Activated CD8-positive, alpha-beta memory T cell treated with anti-CD3 and anti-CD28 coated beads, Interleukin-2, amount 10 ng/mL, durations not matched to agents 7 days and 5 days (primary cell): ENCODE measurements around the gene ANO3. TPM values are rescaled to one million over a fixed set of nuclear protein-coding genes. Genes with fewer than 3 reads are reported as not detected.

Experiments used
- ATAC-seq: fragments of 150-1000 bp; cut with Tn5 transposase; one replicate; pipeline ENCODE4 v1.10.0; 2021; ENCODE audit warnings: moderate library complexity
- CTCF ChIA-PET: fragments of 350-600 bp; sonication (Branson Sonifier 250); formaldehyde crosslinking; loops from one replicate; lab custom pipeline; 2021; ENCODE audit warnings: antibody characterized with exemption; lab: Charles Lee
- DNase-seq: peaks from one replicate; pipeline ENCODE4 v3.0.0-alpha.2; 2020
- H3K27ac Mint-ChIP-seq: one replicate; pipeline ENCODE4 v1.8.0; 2021; ENCODE audit warnings: mild to moderate bottlenecking, mixed read lengths
- H3K27me3 Mint-ChIP-seq: one replicate; pipeline ENCODE4 v1.8.0; 2021; ENCODE audit warnings: mixed read lengths
- H3K36me3 Mint-ChIP-seq: one replicate; pipeline ENCODE4 v1.8.0; 2021; ENCODE audit warnings: mild to moderate bottlenecking, mixed read lengths
- H3K4me1 Mint-ChIP-seq: one replicate; pipeline ENCODE4 v1.8.0; 2021; ENCODE audit warnings: mixed read lengths
- H3K4me3 Mint-ChIP-seq: one replicate; pipeline ENCODE4 v1.8.0; 2021; ENCODE audit warnings: mild to moderate bottlenecking, moderate library complexity, mixed read lengths
- H3K9me3 Mint-ChIP-seq: one replicate; pipeline ENCODE4 v1.8.0; 2022; ENCODE audit warnings: low read depth, mixed read lengths
- total RNA-seq, 2 experiments: library from RNA; stranded (reverse); gene quantifications; one replicate each; pipeline ENCODE4 v1.2.3, GENCODE V29; 2021

Gene ANO3
- total RNA-seq, 2 experiments from 2014 or later, result 0.05 TPM; not detected in 1

DNA sequence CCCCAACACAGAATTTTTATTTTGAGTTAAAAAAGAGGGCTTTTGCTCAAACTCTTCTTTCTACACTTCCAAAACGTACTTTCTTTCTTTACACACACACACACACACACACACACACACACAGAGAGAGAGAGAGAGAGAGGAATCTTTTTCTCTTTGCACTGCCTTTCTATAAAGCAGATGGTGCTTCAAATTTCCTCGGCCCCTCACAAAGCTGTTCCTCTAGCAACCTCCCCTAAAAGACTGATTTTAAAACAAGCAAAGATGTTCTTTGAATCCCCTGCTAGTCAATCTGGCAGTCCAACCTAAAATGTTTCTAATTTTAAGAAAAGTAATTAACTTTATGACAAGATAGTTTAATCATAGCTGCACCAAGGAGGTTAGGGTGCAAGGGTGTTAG lies 2.7 kb upstream of the ANO3 start:
- no peak overlapping the region for H3K4me3 Mint-ChIP-seq
- peaks cover 8% of the 10 kb centered on the region for H3K27me3 Mint-ChIP-seq
- ATAC-seq (no peak), DNase-seq (no peak)
- CTCF ChIA-PET, result no interaction called here
- H3K27ac Mint-ChIP-seq, result no peak overlapping the region
- no peaks in the 10 kb centered on the region for H3K4me1 Mint-ChIP-seq
- peaks cover 2% of the 10 kb centered on the region for H3K9me3 Mint-ChIP-seq
- no peaks in the 10 kb centered on the region for H3K36me3 Mint-ChIP-seq

DNA sequence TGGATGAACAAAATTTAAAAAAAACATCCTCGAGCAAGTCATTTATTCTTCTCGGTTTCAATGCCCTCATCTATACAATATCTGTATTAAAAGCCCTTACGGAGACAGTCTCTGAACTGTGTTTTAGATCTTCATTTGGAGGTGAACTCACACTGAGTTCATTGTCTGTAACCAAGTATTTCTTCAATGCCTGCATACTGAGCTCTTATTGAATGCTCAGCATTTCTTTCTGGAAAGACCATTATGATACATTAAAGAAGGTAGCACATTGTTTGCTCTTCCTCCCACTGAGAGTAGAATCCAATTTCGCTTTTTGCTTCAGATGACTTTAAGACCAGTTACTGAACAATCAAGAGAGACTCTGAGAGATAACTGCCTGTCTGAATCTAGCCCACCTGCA lies 1.7 kb upstream of the ANO3 start:
- Mint-ChIP-seq H3K27me3 (peaks cover 8% of the 10 kb centered on the region), H3K4me1 (no peaks in the 10 kb centered on the region), H3K4me3 (no peak overlapping the region), H3K27ac (no peak overlapping the region), H3K9me3 (peaks cover 2% of the 10 kb centered on the region), H3K36me3 (no peaks in the 10 kb centered on the region)
- no peak for ATAC-seq
- CTCF ChIA-PET, result no interaction called here
- DNase-seq, result no peak

- H3K36me3 Mint-ChIP-seq, result no peaks in the 10 kb centered on the region
- H3K27me3 Mint-ChIP-seq, result peaks cover 8% of the 10 kb centered on the region
- peaks cover 2% of the 10 kb centered on the region for H3K9me3 Mint-ChIP-seq
- no peak overlapping the region for H3K27ac Mint-ChIP-seq
- no peak for DNase-seq
- no peaks in the 10 kb centered on the region for H3K4me1 Mint-ChIP-seq
- CTCF ChIA-PET, result no interaction called here
- no peak overlapping the region for H3K4me3 Mint-ChIP-seq
- ATAC-seq, result no peak
These were observed 614 bp downstream of the ANO3 start for GRCh38 chr11:26332572-26332915.

DNA sequence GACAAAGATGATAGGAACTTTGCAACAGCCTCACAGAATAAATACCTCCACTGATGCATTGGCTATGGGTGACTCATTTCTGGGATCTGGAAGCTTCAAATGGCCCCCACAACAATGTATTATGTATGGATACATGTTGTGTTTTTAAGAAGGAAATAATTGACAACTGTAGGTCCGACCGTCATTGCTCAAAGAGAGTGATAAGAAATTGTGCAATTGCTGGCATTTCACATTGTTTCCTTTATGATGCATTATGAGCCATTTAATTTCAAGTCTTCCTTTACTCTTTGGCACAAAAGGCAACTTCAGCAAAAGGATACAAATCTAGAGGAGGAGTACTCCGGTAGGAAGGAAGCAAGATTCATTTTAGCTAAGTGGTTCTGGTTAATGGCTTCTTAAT lies 2.0 kb downstream of the ANO3 start:
- peaks cover 8% of the 10 kb centered on the region for H3K27me3 Mint-ChIP-seq
- DNase-seq (no peak), ATAC-seq (no peak)
- H3K9me3 Mint-ChIP-seq, result peaks cover 2% of the 10 kb centered on the region
- H3K4me3 Mint-ChIP-seq, result no peak overlapping the region
- H3K36me3 Mint-ChIP-seq, result no peaks in the 10 kb centered on the region
- H3K27ac Mint-ChIP-seq, result no peak overlapping the region
- H3K4me1 Mint-ChIP-seq, result no peaks in the 10 kb centered on the region
- CTCF ChIA-PET, result no interaction called here

DNA sequence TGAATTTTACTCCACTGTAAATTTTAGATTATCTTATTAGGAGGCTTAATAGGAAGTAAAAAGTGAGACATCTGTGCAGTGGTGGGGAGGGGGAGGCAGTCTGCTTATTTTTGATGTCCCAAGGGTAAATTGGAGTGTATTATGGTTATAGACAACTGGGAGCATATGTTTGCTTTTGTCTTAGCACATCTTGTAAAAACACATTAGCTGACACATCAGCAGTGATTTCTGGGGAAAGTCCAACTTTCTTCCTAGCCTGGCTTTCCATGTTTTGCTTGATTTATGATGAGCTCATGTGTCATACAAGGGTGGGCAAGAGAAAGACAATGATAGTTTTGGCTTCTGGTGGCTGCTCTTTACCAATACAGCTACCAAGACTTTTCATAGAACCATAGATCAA lies 4.0 kb downstream of the ANO3 start:
- H3K4me1 Mint-ChIP-seq, result no peaks in the 10 kb centered on the region
- H3K4me3 Mint-ChIP-seq, result no peak overlapping the region
- peaks cover 8% of the 10 kb centered on the region for H3K27me3 Mint-ChIP-seq
- CTCF ChIA-PET, result no interaction called here
- H3K27ac Mint-ChIP-seq, result no peak overlapping the region
- H3K36me3 Mint-ChIP-seq, result no peaks in the 10 kb centered on the region
- DNase-seq (no peak), ATAC-seq (no peak)
- peaks cover 2% of the 10 kb centered on the region for H3K9me3 Mint-ChIP-seq

- CTCF ChIA-PET, result no interaction called here
- no peaks in the 10 kb centered on the region for H3K4me1 Mint-ChIP-seq
These were observed 12.7 kb downstream of the ANO3 start for GRCh38 chr11:26344647-26345046.

DNA sequence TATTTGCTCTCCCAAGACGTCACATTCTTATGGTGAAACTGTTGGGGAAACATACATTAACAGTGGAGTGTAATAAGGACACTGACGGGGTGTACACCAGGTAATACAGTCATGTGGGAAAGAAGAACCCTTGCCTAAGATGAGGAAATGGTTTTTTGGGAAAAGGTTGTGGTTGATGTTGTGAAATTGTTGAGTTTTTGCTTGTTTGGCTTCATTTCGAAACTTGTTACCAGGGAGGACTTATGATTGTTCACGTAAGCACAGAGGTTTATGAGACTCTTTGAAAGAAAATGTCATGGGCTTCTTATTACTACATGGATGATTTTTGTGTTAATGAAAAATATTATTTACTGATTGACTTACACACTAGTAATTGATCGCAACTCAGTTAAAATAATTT lies 16.8 kb downstream of the ANO3 start:
- Mint-ChIP-seq H3K36me3 (no peaks in the 10 kb centered on the region), H3K27me3 (no peaks in the 10 kb centered on the region), H3K4me3 (no peak overlapping the region), H3K27ac (no peak overlapping the region), H3K9me3 (peaks cover 7% of the 10 kb centered on the region), H3K4me1 (no peaks in the 10 kb centered on the region)
- ATAC-seq, result no peak
- CTCF ChIA-PET, result no interaction called here
- DNase-seq, result no peak

More at GRCh38 chr11:26344647-26345046, 12.7 kb downstream of the ANO3 start:
- Mint-ChIP-seq H3K27ac (no peak overlapping the region), H3K9me3 (peaks cover 4% of the 10 kb centered on the region), H3K4me3 (no peak overlapping the region), H3K27me3 (no peaks in the 10 kb centered on the region), H3K36me3 (no peaks in the 10 kb centered on the region)
- no peak for ATAC-seq
- DNase-seq, result no peak

DNA sequence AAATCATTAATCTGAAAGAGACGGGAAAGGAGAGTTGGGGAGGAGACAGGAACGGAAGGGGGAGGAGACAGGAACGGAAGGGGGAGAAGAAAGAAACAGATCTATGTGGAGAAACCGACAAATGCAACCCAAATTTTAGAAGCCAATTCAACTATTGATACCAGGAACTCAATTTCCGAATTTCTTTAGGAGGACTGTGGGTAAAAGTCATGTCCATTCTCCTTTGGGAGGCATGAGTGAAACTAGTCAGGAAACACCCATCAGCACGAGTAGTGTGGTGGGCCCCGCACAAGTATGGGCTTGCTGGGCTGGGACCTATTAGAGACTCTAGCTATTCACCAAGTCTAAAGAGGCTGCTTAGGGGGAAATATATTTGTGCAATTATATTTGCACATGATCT lies 18.1 kb downstream of the ANO3 start:
- Mint-ChIP-seq H3K27me3 (no peaks in the 10 kb centered on the region), H3K9me3 (peaks cover 7% of the 10 kb centered on the region), H3K4me1 (no peaks in the 10 kb centered on the region), H3K36me3 (no peaks in the 10 kb centered on the region), H3K4me3 (no peak overlapping the region), H3K27ac (no peak overlapping the region)
- DNase-seq (no peak), ATAC-seq (no peak)
- CTCF ChIA-PET, result no interaction called here

DNA sequence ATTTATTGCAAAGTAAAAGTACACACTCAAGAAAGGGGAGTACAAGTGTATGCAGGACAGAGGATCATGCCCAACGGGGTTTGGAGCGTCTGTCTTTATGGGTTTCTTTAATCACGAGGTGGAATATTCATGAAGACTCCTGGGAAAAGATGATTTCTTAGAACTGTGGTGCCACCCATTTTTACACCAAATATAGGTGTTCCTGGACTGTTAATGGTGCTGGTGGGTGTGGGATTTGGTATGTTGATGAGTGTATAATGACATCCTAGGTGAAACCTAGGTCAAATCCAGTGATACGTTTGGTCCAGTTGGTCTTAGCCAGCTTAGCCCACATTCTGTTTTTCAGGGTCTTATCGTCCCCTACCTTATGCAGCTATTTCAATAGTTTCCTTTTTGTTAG lies 21.1 kb downstream of the ANO3 start:
- Mint-ChIP-seq H3K27me3 (no peaks in the 10 kb centered on the region), H3K27ac (no peak overlapping the region), H3K36me3 (no peaks in the 10 kb centered on the region), H3K4me3 (no peak overlapping the region), H3K9me3 (peaks cover 7% of the 10 kb centered on the region), H3K4me1 (no peaks in the 10 kb centered on the region)
- DNase-seq (no peak), ATAC-seq (no peak)
- CTCF ChIA-PET, result no interaction called here

DNA sequence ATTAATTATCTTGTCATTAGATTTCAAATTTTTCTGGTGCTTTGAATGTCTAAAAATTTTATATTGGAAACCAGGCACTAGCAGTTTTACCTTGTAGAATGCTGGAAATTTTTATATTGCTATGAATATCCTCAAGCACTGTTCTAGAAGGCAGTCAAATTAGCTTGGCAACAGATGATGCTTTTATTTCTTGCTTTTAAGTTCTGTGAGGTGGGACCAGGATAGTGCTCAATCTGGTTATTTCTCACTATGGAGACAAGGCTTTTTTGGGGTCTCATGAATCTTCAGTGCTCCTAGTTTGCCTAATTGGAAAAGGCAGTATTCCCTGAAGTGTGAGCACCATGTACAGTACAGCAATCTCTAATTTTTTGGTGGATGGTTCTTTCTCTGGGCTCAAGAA lies 27.1 kb downstream of the ANO3 start:
- H3K4me3 Mint-ChIP-seq, result no peak overlapping the region
- CTCF ChIA-PET, result no interaction called here
- no peak for ATAC-seq
- no peaks in the 10 kb centered on the region for H3K27me3 Mint-ChIP-seq
- peaks cover 4% of the 10 kb centered on the region for H3K9me3 Mint-ChIP-seq
- H3K4me1 Mint-ChIP-seq, result no peaks in the 10 kb centered on the region
- DNase-seq, result no peak
- H3K36me3 Mint-ChIP-seq, result no peaks in the 10 kb centered on the region
- H3K27ac Mint-ChIP-seq, result no peak overlapping the region

DNA sequence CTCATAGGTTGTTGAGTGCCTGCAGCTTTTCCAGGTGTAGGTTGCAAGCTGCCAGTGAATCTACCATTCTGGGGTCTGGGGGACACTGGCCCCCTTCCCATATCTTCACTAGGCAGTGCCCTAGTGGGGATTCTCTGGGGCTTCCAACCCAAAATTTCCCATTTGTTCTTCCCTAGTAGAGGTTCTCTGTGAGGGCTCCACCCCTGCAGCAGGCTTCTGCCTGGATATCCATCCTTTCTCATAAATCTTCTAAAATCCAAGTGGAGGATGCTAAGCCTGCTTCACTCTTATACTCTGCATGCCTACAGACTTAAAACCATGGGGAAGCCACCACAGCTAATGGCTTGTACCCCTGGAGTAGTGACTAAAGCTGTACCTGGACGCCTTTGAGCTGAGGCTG lies 33.4 kb downstream of the ANO3 start:
- no peak overlapping the region for H3K4me3 Mint-ChIP-seq
- no peaks in the 10 kb centered on the region for H3K27me3 Mint-ChIP-seq
- DNase-seq, result no peak
- no peak overlapping the region for H3K27ac Mint-ChIP-seq
- CTCF ChIA-PET, result no interaction called here
- no peak for ATAC-seq
- peaks cover 11% of the 10 kb centered on the region for H3K9me3 Mint-ChIP-seq
- no peaks in the 10 kb centered on the region for H3K36me3 Mint-ChIP-seq
- H3K4me1 Mint-ChIP-seq, result no peaks in the 10 kb centered on the region

DNA sequence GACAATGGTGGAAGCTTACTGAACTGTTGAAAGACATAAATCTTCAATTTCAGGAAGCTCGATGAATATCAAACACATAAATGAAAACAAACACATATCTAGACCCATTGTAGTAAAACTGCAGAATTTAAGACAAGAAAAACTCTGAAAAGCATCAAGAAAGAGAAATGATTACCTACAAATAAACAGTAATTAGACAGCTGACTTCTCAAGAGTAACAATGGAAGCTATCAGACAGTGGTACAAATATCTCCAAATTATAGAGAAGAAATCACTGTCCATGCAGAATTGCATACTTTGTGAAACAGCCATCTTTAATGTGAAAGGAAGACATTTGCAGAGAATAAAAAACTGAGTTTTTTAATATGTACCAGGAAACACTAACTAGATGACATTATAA lies 45.7 kb downstream of the ANO3 start:
- Mint-ChIP-seq H3K4me3 (no peak overlapping the region), H3K9me3 (peaks cover 7% of the 10 kb centered on the region), H3K36me3 (no peaks in the 10 kb centered on the region), H3K27me3 (no peaks in the 10 kb centered on the region), H3K4me1 (no peaks in the 10 kb centered on the region), H3K27ac (no peak overlapping the region)
- DNase-seq (no peak), ATAC-seq (no peak)
- CTCF ChIA-PET, result no interaction called here

- Mint-ChIP-seq H3K36me3 (no peaks in the 10 kb centered on the region), H3K9me3 (peaks cover 3% of the 10 kb centered on the region), H3K4me3 (no peak overlapping the region), H3K27ac (no peak overlapping the region), H3K27me3 (no peaks in the 10 kb centered on the region), H3K4me1 (peaks cover 2% of the 10 kb centered on the region)
- CTCF ChIA-PET, result no interaction called here
- ATAC-seq, result no peak
- no peak for DNase-seq
These were observed 67.4 kb downstream of the ANO3 start for GRCh38 chr11:26399336-26399735.

DNA sequence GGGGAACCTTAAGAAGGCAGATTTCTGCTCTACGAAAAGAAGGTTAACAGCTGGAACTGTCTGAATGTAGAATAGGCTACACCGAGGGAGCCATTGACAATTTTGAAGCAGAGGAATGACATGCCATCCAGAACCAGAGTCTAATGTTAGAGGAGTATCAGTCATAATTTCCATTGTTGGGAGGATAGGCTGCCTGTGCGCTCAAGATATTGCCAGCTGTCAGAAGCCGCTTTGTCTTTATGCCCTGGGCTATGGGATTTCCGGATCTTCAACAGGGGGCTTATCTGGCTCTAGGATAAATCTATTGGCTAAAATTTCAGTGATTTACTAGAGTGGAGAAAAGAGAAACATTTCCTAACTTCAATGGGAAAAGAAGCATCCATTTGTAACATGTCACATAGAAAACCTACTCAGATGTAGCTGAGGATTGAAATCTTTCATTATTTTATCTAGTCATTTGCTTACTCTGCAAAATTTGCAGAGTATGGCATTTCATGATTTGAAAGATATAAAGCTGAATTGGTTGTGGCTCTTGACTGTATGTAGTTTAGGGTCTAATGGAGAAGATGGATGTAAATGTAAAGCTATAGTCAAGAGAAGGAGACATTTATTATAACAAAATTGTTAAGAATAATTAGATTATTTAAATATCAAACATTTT lies 78.9 kb downstream of the ANO3 start:
- ATAC-seq (no peak), DNase-seq (no peak)
- Mint-ChIP-seq H3K9me3 (peaks cover 3% of the 10 kb centered on the region), H3K36me3 (no peaks in the 10 kb centered on the region), H3K4me1 (no peaks in the 10 kb centered on the region), H3K27ac (no peak overlapping the region), H3K27me3 (no peaks in the 10 kb centered on the region), H3K4me3 (no peak overlapping the region)
- CTCF ChIA-PET, result no interaction called here

DNA sequence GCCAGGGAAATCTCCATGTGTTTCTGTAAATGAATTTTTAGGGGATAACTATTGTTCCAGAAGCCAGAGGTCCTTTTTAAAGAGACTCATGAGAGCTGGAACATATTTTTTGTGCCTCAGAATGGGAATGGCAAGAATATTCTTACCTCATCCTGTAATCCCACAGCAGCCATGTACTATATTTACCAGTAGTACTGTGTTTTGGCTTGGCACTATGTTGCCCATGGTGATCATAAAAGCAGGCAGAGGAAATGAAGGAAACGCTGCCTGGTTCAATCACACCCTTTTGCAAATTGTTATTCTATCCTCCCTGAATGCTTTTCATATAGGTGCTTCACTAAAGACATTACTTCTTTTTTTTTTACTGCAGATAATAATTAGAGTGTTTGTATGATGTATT lies 81.0 kb downstream of the ANO3 start:
- Mint-ChIP-seq H3K27me3 (no peaks in the 10 kb centered on the region), H3K4me1 (no peaks in the 10 kb centered on the region), H3K4me3 (no peak overlapping the region), H3K36me3 (no peaks in the 10 kb centered on the region), H3K9me3 (peaks cover 3% of the 10 kb centered on the region), H3K27ac (no peak overlapping the region)
- CTCF ChIA-PET, result no interaction called here
- DNase-seq (no peak), ATAC-seq (no peak)
